EL (cell line): ENCODE data around the gene INPP5E.

ENCODE experiments used
- DNase-seq: peaks from one replicate; pipeline ENCODE4 v3.0.0-alpha.2; 2016

The INPP5E gene

DNA sequence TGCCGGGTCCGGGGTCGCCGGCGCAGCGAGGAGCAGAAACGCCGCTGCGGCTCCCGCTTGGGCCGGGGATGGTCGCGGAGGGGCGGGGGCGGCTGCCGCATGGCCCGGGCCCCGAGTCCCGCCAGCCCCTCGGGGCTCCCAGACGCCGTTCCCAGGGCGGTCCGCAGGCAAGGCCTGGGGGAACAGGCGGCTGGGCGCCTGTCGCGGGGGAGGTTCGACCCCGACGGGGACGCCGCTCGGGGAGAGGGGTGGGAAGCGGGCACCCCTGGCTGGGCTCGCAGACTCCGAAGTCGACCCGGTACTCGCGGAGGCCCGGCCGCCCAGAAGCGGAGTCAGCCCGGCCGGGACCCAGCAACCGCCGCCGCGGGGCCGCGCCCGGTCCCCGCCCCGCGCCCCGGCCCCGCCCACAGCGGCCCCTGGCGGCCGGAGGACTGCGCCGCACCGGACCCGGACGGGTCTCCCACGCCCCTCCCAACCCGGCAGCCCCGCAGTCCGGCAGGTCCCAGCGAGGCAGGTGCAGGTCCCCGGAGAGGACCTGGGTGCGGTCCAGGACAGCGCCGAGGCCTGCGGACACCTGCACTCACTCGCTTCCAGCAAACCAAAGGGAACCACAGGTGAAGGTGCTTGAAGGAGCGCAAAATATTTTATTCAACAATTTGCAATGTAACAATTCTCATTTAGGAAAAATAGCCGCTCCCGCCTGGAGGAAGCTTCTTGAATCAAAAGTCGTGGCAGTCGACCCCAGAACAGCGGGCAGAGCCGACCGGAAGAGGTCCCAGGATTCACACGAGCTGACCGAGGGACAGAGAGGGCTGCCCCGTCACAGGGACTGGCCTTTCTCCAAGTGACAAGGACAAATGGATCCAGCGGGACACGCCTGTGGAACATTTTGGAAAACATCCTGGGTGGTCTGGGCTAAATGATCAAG, at the start of gene INPP5E:
Gene INPP5E (minus strand): TSS at position 365 of the 928 bp plus-strand sequence. CDS start 426 bp downstream, outside the sequence.
- peak; percentile 68 for DNase-seq

DNA sequence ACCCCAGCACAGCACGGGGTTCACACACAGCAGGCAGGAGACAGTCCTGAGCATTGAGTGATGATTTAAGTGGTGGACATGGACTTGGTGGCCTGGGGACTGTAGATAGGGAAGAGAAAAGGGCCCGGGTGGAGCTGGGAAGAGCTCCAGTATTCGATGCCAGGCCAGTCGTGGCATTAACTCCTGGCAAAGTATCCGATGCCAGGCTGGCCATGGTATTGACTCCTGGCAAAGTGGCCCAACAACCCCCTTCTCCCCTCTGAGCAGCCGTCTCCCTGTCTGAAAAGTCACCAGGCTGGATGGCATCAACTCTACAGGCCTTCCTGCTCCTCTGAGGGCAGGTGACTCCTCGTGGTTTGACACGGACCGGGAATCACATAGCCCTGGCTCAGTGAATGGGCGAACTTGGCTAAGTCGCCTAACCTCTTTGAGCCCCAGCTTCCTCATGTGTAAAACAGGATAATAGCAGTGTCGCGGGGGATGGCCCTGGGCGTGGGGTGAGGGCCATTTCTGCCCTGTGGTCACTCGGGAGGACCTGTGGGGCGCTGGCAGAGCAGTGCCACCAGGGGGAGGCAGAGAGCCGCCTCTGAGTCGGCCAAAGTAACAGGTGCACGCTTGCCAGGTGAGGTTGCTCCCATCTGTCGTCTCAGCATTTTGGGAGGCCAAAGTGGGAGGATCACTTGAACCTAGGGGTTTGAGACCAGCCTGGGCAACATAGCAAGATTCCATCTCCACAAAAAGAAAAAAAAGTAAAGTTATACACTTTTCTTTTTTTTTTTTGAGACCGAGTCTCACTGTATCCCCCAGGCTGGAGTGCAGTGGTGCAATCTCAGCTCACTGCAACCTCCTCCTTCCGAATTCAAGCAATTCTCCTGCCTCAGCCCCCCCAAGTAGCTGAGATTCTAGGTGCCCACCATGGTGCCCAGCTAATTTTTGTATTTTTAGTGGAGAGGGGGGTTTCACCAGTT, 48.9 kb upstream of the INPP5E start:
- DNase-seq, result peak; percentile 34

- no peak for DNase-seq
Measured at GRCh38 chr9:136487672-136488071, 48.0 kb upstream of the INPP5E start.

DNA sequence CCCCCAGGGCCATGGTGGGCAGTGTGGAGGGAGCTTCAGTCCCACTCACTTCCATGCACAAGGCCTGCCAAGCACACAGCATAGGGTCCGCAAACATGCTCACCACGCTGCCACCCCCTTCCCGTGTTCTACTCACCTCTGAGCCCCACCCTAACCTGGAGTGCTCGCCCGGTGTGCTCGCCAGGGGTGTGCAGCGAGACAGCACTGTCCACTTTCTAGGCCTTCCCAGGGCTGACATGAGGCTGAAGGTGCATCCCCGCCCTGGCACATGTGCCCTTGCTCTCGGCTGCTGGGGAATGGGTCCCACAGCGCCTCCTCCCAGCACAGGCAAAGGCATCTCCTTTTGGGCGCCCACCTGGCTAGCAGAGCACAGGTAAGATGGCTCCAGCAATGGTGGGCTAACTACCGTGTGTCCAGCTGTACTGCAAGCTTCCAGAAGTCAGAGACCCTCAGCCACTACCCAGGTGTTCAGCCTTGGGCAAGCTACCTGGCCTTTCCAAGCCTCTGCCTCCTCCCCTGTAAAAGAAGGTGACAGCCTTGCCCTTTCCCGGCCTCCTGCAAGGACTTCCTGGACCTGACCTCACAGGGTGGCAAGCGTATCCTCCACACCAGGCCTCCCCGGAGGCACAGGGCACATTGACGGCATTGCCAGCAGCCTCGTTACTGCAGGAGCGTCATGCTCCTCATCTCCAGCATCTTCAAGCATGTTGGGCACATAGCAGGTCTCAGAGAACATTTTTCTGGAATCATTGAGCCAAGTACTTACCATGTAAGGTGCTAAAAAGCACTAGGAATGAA, 47.4 kb upstream of the INPP5E start:
- no peak for DNase-seq

- no peak for DNase-seq
Measured at GRCh38 chr9:136486131-136486530, 46.5 kb upstream of the INPP5E start.

DNA sequence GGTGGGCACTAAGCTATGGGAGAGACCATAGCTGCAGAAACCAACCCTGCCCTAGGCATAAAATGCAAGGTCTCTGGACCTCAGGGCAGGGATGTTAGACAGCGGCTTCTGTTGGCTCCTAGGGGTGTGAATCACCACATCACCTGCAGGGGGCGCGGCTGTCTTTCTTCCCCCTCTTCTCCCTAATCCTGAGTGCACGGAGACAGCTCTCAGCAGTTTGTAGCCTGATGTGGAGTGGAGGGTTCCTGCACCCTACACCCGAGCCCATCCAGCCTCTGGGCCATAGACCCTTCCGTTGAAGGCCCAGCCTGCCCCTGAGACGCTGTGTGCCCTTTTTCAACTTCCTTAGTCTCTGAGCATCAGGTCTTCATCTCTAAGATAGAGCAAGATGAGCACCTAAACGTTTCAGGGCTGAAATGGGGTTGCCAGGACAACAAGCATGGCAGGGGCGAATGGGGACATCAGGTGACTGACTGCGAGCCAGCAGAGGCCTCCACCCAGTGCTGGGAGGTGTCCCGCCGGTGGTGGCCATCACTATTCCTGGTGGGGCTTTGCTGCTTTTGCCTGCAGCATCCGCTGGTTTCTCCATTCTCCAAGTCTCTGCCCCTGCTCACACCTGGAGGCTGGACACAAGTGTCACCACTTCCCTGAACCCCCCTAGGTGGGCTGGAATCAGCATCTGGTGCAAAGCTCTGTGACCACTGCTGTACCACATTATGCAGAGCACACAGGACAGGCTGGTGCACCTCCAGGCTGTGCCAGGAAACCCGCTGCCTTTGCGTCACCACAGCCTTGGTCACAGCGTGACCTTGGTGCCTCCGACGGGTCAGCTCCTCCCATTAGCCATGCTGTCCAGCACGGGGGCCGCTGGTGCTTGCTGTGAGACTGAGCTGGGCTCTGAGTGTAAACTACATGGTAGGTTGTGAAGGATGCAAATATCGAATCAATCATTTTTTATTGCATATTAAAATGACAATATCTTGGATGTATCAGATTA, 45.7 kb upstream of the INPP5E start:
- DNase-seq, result peak; percentile 76

DNA sequence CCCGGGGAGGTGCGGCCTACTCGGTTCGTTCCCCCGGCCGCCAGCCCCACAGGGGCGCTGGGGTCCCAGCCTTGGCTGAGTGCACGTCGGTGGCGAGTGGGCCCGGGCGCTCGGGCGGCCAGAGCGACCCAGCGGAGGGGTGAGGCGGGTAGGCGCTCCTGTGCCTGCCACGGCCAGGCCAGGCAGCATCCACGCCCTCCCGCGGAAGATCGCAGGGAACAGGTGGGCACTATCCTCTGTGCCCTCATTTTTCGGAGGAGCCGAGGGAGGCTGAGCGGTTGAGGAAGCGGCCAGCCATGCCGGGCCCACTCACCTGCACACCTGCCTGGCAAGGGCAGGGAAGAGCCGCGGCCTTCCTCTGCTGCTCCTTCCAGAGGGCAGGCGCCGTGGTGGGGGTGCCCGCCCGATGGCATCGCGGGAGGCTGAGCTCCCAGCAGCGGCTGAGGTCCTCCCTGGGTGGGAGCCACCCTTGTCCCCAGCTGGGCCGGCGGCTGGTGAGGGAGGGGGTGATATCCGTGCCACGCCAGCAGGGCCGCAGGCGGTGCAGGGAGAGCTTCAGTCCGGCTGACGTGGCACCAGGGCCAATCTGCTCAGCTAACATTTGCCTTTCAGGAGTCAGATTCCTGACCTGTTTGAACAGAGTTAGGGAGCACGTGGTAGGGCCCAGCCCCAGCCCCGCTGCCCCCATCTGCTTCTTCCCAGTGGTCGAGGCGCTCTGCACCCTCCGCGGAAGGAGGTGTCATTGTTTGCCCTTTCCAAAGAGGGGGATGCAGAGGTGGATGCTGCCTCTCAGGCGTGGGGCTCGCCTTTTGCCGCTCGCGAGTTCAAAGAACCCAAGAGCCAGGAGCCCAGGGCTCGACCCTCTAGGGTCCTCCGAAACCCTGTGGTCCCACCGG, 44.8 kb upstream of the INPP5E start:
- DNase-seq, result peak; percentile 23

- peak; percentile 91 for DNase-seq
Measured at GRCh38 chr9:136483589-136484152, 44.0 kb upstream of the INPP5E start.

DNA sequence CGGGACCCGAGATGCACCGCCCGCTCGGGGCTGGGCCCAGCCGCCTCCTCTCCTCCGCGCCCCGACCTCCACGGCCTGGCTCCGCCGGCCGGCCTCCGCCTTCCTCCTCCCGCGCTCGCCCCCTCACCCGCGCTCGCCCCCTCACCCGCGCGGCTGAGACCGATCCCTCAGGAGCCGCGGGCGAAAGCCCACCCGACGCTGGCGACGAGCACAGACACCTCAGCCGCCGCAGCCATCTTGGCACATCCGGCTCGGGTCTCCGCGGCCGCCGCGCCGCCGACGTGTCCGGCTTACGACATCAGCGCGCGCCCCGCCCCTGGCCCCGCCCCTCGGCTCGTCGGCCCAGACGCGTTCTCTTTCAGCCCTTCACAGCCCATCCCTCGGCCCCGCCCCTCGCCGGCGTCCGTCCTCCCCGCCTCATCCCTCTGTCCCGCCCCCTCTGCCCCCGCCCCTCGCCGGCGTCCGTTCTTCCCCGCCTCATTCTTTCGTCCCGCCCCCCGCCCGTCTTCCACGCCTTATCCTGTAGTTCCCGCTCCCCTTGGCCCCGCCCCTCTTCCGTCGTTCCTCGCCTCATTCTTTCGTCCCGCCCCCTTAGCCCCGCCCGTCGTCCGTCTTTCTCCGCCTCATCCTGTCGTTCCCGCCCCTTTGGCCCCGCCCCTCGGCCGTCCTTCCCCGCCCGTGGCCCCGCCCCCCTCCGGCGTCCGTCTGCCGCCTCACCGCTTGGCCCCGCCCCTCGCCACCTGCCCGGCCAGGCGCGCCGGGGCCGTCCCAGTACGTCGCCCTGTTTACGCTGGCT, 43.3 kb upstream of the INPP5E start, which contains the start of gene SEC16A:
Gene SEC16A (minus strand): TSS at position 248 of the 796 bp plus-strand sequence. CDS start 5,425 bp downstream, outside the sequence.
- peak; percentile 98 for DNase-seq

DNA sequence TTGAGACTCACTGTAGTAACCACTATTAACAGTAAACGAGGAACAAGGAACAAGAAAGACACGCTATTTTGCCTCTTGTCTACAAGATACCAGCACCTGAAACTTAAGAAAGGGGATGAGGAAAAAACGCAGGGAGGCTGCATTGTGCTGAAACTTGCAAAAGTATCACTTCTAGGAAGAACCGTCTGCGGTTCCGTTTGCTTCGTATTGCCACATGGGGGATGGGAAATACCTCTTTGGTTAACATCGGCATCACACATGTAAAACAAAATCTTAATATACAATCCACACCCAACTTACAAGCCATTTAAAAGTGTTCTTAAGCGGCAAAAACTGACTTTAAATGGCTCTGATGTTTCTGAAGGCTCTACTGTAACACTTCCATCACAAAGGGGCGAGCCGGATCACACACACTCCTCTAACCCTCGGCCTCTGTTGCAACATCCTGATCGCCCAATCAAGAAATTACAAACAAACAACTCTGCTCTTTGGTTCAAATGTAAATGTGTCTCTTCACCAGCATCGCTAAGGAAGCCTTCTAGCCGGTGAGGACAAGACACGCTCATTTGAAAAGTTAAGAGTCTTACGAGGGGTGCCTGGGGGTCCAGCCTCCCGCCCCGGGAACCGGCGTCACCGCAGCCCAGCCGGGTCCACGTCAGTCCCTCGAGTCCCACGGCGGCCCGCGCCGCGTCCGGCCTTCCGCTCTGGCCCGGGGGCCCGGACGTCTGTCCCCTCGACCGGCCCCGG, 42.6 kb upstream of the INPP5E start:
- peak; percentile 40 for DNase-seq

GRCh38 chr9:136481558-136481957, 41.9 kb upstream of the INPP5E start:
- no peak for DNase-seq

GRCh38 chr9:136476369-136477150, 36.9 kb upstream of the INPP5E start:
- no peak for DNase-seq

DNA sequence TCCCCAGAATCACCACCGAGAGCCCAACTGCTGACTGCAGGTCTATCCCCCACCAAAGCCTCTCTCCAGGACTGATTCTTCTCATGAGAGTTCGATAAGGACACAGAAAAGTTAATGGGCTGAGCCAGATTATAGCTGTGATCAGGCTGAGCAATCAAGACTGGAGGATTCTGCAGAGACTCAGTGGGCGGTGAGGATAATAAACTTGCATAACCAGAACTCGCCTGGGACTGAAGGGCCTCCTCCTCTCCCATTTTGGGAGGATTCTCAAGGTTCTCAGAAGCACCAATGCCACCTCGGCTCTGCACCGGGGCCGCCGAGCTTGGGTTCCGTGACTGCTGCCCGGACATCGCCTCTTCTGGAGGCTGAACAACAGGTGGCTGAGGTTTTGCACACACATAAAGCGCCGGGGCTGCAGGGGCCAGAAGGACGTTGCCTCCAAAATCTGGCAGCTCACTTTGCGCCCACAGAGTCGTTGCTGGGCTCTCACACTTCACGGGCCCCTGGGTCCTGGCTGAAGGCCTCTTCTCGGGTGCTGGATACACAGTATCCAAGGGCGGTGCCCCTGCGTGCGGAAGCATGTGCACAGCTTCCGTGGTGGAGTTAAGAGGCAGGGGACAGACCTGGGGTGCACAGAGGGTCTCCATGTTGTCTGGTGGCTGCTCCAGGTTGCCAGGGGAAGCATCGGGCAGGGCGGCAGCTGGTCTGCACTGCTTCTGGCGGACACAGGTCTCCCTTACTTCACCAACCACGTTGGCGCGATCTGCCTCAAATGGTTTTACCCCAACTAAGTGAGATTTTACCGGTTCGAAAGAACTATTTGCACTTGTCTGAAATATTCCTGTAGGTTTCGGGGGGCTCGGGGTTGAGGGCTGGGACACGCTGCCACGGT, 35.6 kb upstream of the INPP5E start:
- no peak for DNase-seq

- DNase-seq, result no peak
Measured at GRCh38 chr9:136474021-136474640, 34.5 kb upstream of the INPP5E start.

- no peak for DNase-seq
Measured at GRCh38 chr9:136473354-136473721, 33.7 kb upstream of the INPP5E start.
